Measurements from ENCODE around the gene LRP5.

GRCh38 chr11:68329978-68330699, 17.7 kb downstream of the LRP5 start:
- TF ChIP-seq SIN3A (IDR thresholded peaks at IDR 0.05; ENCODE audit: borderline replicate concordance, insufficient read depth, low read length), result no peak
- TF ChIP-seq TAF1 (IDR thresholded peaks at IDR 0.05; ENCODE audit: borderline replicate concordance, insufficient read depth, low read length), result no peak
- TF ChIP-seq POLR2AphosphoS5 (IDR thresholded peaks at IDR 0.05; ENCODE audit: low read depth, low read length), result no peak
- no peak for TF ChIP-seq REST (IDR thresholded peaks at IDR 0.05; ENCODE audit: insufficient read depth in 1 of 2, low read depth in 2 of 2, low read length in 2 of 2)
- no peak for TF ChIP-seq FOXP2 (optimal IDR thresholded peaks at IDR 0.05; ENCODE audit: borderline replicate concordance, extremely low read depth, extremely low read length, insufficient read depth)
